Brain microvascular endothelial cell (primary cell): Measurements from ENCODE around the gene PTCRA.

Experiments
- DNase-seq: peaks from one replicate; pipeline ENCODE4 v3.0.0-alpha.2; 2020
- H3K27ac ChIP-seq: fragments of 250-450 bp; sonication (Bioruptor Pico); 2 replicates; pipeline ENCODE4 v1.5.1; 2020; ENCODE audit warnings: mild to moderate bottlenecking, moderate library complexity
- H3K27me3 ChIP-seq: fragments of 250-450 bp; sonication (Bioruptor Pico); replicated peaks from 2 replicates; pipeline ENCODE4 v1.5.1; 2020; ENCODE audit warnings: mild to moderate bottlenecking
- H3K36me3 ChIP-seq: fragments of 250-450 bp; sonication (Bioruptor Pico); replicated peaks from 2 replicates; pipeline ENCODE4 v1.5.1; 2020; ENCODE audit warnings: mild to moderate bottlenecking
- H3K4me3 ChIP-seq: 2 replicates; pipeline ENCODE4 v1.5.1; 2011; ENCODE audit warnings: low read depth, mild to moderate bottlenecking, control low read depth, low read length, moderate library complexity
- in situ Hi-C: cut with HindIII; loops from 2 replicates; pipeline ENCODE4 v1.10.0; 2017; ENCODE audit warnings: low sequenced_read_pairs, low pct_ligation_motif_present
- TF ChIP-seq, protein P1 (sequence below): IDR thresholded peaks from 2 replicates; pipeline ENCODE4 v1.5.1; 2011; ENCODE audit warnings: low read depth, mild to moderate bottlenecking, moderate library complexity, low read length, control low read depth, inconsistent platforms; ENCODE audit errors: missing control alignments

The PTCRA gene

DNA sequence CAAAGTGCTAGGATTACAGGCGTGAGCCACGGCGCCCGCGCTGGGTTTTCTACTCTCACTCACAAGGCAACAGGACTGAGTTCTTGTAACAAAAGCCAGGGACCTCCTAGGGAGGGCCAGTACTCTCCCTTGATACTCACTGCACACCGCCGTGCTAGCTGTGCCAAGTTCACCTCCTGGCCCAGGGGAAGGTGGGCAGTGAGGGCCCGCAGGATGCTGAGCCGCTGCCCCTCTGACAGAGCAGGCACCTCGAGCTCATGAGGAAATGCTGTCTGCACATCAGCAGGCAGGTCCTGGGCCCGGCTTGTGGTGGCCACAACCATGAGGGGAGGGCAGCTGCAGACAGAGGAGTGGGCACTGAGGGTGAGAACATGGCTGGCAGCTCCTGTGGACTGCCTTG lies 51.4 kb downstream of the PTCRA start:
- no peak overlapping the region for H3K27ac ChIP-seq
- H3K27me3 ChIP-seq = no peaks in the 10 kb centered on the region
- peaks cover 2% of the 10 kb centered on the region for H3K36me3 ChIP-seq
- in situ Hi-C loops = no loop called here
- DNase-seq = no peak
- no peak overlapping the region for H3K4me3 ChIP-seq
- TF ChIP-seq, protein P1, sequence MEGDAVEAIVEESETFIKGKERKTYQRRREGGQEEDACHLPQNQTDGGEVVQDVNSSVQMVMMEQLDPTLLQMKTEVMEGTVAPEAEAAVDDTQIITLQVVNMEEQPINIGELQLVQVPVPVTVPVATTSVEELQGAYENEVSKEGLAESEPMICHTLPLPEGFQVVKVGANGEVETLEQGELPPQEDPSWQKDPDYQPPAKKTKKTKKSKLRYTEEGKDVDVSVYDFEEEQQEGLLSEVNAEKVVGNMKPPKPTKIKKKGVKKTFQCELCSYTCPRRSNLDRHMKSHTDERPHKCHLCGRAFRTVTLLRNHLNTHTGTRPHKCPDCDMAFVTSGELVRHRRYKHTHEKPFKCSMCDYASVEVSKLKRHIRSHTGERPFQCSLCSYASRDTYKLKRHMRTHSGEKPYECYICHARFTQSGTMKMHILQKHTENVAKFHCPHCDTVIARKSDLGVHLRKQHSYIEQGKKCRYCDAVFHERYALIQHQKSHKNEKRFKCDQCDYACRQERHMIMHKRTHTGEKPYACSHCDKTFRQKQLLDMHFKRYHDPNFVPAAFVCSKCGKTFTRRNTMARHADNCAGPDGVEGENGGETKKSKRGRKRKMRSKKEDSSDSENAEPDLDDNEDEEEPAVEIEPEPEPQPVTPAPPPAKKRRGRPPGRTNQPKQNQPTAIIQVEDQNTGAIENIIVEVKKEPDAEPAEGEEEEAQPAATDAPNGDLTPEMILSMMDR = no peak

DNA sequence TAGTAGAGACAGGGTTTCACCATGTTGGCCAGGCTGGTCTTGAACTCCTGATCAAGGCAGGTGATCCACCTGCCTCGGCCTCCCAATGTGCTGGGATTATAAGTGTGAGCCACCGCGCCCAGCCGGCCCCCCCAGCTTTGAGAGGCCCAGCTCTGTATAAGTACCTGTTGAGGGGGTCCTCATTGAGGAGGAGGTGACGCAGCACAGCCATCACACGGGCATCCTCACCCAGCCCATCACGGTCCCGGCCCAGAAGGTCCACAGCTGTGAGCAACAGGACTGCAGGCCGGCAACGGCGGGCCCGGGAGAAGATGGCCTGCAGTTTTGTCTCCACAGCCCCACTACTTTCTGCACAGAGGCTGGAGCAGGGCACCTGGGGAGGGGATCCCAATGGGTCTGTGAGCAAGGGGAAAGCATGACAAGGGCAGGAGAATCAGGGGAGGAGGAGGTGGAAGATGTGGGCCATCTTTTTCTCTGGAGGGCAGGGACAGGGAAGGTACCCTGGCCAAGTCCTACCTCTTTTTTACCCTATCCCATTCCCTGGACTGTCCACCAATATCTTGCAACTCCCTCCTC lies 52.4 kb downstream of the PTCRA start:
- Histone ChIP-seq H3K4me3 (no peak overlapping the region), H3K36me3 (peaks cover 2% of the 10 kb centered on the region), H3K27me3 (no peaks in the 10 kb centered on the region), H3K27ac (no peak overlapping the region)
- TF ChIP-seq, protein P1 = no peak
- DNase-seq = no peak
- in situ Hi-C loops = no loop called here

DNA sequence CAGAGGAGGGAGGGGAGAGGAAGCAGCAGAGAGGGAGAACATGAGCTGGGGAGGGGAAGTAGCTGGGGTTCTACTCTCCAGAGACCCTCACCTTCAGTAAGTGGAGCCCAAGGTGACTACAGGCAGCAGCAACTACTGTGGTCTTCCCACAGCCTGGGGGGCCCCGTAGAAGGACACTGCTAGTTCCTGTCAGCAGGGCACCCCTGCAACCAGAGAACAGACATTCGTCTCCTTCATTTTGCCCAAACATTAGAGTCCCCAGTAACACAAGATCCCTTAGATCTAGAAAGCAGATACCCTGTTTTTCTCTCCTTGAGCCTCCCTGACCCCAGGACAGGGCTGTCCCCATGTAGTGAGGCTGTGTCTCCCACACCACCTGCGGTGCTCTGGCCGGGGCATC lies 52.9 kb downstream of the PTCRA start:
- no peak overlapping the region for H3K4me3 ChIP-seq
- TF ChIP-seq, protein P1 = no peak
- in situ Hi-C loops = no loop called here

DNA sequence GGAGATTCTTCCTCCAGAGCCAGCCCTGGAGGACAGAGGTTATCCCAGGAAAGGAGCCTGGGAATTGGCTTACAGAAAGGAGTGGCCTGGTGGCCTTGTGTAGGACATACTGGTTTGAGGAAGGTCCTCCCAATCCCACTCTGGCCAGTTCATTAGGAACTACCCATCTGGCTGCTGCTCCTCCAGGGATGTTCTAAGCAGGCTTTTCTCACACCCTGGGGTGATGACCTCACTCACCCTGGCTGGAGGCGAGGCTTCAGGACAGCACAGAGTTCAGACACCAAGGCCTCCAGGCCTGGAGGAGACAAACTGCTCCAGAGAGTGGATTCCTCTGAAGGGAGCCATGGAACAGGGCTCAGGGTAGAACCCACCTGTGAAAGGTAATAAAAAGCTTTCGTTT lies 53.6 kb downstream of the PTCRA start:
- in situ Hi-C loops = no loop called here
- no peaks in the 10 kb centered on the region for H3K27me3 ChIP-seq
- H3K36me3 ChIP-seq = peaks cover 2% of the 10 kb centered on the region
- TF ChIP-seq, protein P1 = no peak
- no peak for DNase-seq
- H3K4me3 ChIP-seq = no peak overlapping the region
- no peak overlapping the region for H3K27ac ChIP-seq

More for the DNA sequence above, 52.9 kb downstream of the PTCRA start:
- no peak for DNase-seq
- Histone ChIP-seq H3K27me3 (no peaks in the 10 kb centered on the region), H3K27ac (no peak overlapping the region), H3K36me3 (peaks cover 2% of the 10 kb centered on the region)

DNA sequence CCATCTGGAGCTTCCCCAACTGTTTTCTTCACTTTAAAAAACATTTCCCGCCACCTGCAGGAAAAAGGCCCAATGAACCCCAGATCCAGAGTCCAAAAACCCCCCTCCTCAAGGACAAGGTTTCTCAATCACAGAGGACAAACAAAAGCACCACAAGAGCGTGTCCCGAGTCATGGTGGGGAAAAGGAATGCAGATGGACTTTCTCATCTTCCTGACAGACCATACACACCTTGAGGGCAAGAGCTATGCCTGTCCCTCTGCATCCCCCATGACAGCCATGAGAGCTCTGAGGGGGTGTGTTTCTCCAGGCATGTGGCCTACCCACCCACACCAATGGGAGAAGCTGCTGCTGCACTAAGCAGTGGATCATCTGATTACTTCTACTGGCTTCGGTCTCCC lies 54.1 kb downstream of the PTCRA start:
- TF ChIP-seq, protein P1 = no peak
- H3K27ac ChIP-seq = no peak overlapping the region
- H3K4me3 ChIP-seq = no peak overlapping the region
- DNase-seq = no peak
- no peaks in the 10 kb centered on the region for H3K27me3 ChIP-seq
- H3K36me3 ChIP-seq = no peaks in the 10 kb centered on the region
- in situ Hi-C loops = no loop called here
